ENCODE measurements around the gene ZDHHC9.

ZDHHC9 gene

GRCh38 chrX:129788527-129788926, 55.2 kb downstream of the ZDHHC9 start:
- CTCF ChIA-PET = interaction anchor here (0.9 kb wide), 1 partner anchor 46 kb away, joined by 3 read pairs; no protein-coding TSS in a partner anchor
- H3K36me3 ChIP-seq (ENCODE audit: control insufficient read depth in 4 of 4, insufficient read depth in 4 of 4, low read length in 3 of 4) = peaks cover 7 to 56% (median 30%) of the 10 kb centered on the region in 4 experiments
- no peak for DNase-seq
- POLR2A ChIA-PET = no interaction called here
- no peak overlapping the region for H3K27ac ChIP-seq (ENCODE audit: insufficient read depth in 1 of 2, low read depth in 1 of 2, low read length in 2 of 2, poor library complexity in 1 of 2, severe bottlenecking in 2 of 2)
- 86% methylated on average over 3 of the region's 6 CpGs for WGBS (ENCODE audit: insufficient coverage)
- no peaks in the 10 kb centered on the region for H3K27me3 ChIP-seq (replicated peaks in 2 of 5; ENCODE audit: control insufficient read depth in 4 of 5, insufficient read depth in 5 of 5, low read length in 4 of 5)
- H3K4me3 ChIP-seq (ENCODE audit: control insufficient read depth in 1 of 7, extremely low read depth in 1 of 7, insufficient read depth in 4 of 7, low read depth in 2 of 7, low read length in 6 of 7) = no peak overlapping the region
- peaks cover 3 to 39% (median 34%) of the 10 kb centered on the region in 4 experiments for H3K4me1 ChIP-seq (ENCODE audit: control extremely low read depth in 1 of 4, control insufficient read depth in 4 of 4, insufficient read depth in 4 of 4, low read length in 3 of 4)
- H3K9me3 ChIP-seq (ENCODE audit: control extremely low read depth in 1 of 5, control insufficient read depth in 4 of 5, insufficient read depth in 2 of 5, low read depth in 1 of 5, low read length in 4 of 5) = no peaks in the 10 kb centered on the region

DNA sequence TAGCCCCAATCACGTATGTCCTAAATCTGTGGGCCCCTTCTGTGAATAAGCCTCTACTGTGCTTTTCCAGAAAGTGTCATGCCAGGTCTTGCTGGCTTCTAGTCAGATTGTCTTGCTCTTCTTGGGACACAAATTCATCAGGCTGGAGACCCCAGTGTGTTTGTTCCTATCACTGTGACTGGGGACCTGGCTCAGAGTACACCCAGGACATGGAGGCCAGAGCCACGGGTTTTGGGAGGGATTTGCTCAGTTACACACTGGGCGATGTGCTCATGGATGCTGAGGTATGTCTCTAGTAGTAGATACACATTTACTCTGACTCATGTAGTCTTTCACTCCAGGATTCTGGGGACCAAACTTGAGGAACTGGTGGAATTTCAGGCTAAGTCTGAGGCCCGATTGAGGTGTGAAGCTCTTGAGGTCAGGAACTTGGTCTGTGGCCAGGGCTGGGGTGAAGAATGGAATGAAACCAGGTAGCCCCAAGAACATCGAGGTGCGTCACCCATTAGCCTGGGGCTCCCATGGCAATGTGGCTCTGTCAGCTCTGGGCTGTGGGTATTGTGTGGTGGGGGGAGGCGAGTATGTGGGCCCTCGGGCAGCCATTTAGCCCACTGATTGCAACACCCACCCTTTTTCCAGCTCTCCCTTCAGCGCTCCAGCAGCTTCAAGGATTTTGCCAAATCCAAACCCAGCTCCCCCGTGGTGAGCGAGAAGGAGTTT, 56.2 kb downstream of the ZDHHC9 start:
- DNase-seq = no peak
- Histone ChIP-seq H3K27me3 (replicated peaks in 2 of 5; ENCODE audit: control insufficient read depth in 4 of 5, insufficient read depth in 5 of 5, low read length in 4 of 5) (no peaks in the 10 kb centered on the region), H3K4me1 (ENCODE audit: control extremely low read depth in 1 of 4, control insufficient read depth in 4 of 4, insufficient read depth in 4 of 4, low read length in 3 of 4) (peaks cover 9 to 49% (median 45%) of the 10 kb centered on the region in 4 experiments), H3K4me3 (ENCODE audit: control insufficient read depth in 1 of 7, extremely low read depth in 1 of 7, insufficient read depth in 4 of 7, low read depth in 2 of 7, low read length in 6 of 7) (peak overlapping the region in 1 of 7 experiments; percentile 12), H3K36me3 (ENCODE audit: control insufficient read depth in 4 of 4, insufficient read depth in 4 of 4, low read length in 3 of 4) (peaks cover 2 to 57% (median 30%) of the 10 kb centered on the region in 4 experiments), H3K27ac (ENCODE audit: insufficient read depth in 1 of 2, low read depth in 1 of 2, low read length in 2 of 2, poor library complexity in 1 of 2, severe bottlenecking in 2 of 2) (peak overlapping the region in 1 of 2 experiments; percentile 58), H3K9me3 (ENCODE audit: control extremely low read depth in 1 of 5, control insufficient read depth in 4 of 5, insufficient read depth in 2 of 5, low read depth in 1 of 5, low read length in 4 of 5) (no peaks in the 10 kb centered on the region)
- WGBS (ENCODE audit: insufficient coverage) = 80% methylated on average over 5 of the region's 11 CpGs
- ChIA-PET POLR2A (interaction anchor here (0.9 kb wide), 1 partner anchor 15 kb away, joined by 3 read pairs; no protein-coding TSS in a partner anchor), CTCF (interaction anchor here (0.7 to 1.4 kb wide), 5 partner anchors 9 to 32 kb away, joined by 3 to 5 read pairs (median 3); no protein-coding TSS in a partner anchor)

- ChIA-PET POLR2A (interaction anchor here (0.9 kb wide), 1 partner anchor 14 kb away, joined by 3 read pairs; no protein-coding TSS in a partner anchor), CTCF (interaction anchor here (1.3 to 1.4 kb wide), 2 partner anchors 14 to 31 kb away, joined by 4 to 5 read pairs; no protein-coding TSS in a partner anchor)
- Histone ChIP-seq H3K4me3 (ENCODE audit: control insufficient read depth in 1 of 7, extremely low read depth in 1 of 7, insufficient read depth in 4 of 7, low read depth in 2 of 7, low read length in 6 of 7) (peak overlapping the region in 2 of 7 experiments; percentile 30 to 38), H3K9me3 (ENCODE audit: control extremely low read depth in 1 of 5, control insufficient read depth in 4 of 5, insufficient read depth in 2 of 5, low read depth in 1 of 5, low read length in 4 of 5) (no peaks in the 10 kb centered on the region), H3K27ac (ENCODE audit: insufficient read depth in 1 of 2, low read depth in 1 of 2, low read length in 2 of 2, poor library complexity in 1 of 2, severe bottlenecking in 2 of 2) (peak overlapping the region; percentile 25 to 70), H3K27me3 (replicated peaks in 2 of 5; ENCODE audit: control insufficient read depth in 4 of 5, insufficient read depth in 5 of 5, low read length in 4 of 5) (no peaks in the 10 kb centered on the region), H3K36me3 (ENCODE audit: control insufficient read depth in 4 of 4, insufficient read depth in 4 of 4, low read length in 3 of 4) (peaks cover 0 to 52% (median 25%) of the 10 kb centered on the region in 4 experiments), H3K4me1 (ENCODE audit: control extremely low read depth in 1 of 4, control insufficient read depth in 4 of 4, insufficient read depth in 4 of 4, low read length in 3 of 4) (peaks cover 13 to 61% (median 57%) of the 10 kb centered on the region in 4 experiments)
- peak; percentile 80 to 96 (median 93) for DNase-seq
- 0% methylated on average over 1 of the region's 3 CpGs for WGBS (ENCODE audit: insufficient coverage)
Observed at GRCh38 chrX:129786210-129786651, 57.5 kb downstream of the ZDHHC9 start.

DNA sequence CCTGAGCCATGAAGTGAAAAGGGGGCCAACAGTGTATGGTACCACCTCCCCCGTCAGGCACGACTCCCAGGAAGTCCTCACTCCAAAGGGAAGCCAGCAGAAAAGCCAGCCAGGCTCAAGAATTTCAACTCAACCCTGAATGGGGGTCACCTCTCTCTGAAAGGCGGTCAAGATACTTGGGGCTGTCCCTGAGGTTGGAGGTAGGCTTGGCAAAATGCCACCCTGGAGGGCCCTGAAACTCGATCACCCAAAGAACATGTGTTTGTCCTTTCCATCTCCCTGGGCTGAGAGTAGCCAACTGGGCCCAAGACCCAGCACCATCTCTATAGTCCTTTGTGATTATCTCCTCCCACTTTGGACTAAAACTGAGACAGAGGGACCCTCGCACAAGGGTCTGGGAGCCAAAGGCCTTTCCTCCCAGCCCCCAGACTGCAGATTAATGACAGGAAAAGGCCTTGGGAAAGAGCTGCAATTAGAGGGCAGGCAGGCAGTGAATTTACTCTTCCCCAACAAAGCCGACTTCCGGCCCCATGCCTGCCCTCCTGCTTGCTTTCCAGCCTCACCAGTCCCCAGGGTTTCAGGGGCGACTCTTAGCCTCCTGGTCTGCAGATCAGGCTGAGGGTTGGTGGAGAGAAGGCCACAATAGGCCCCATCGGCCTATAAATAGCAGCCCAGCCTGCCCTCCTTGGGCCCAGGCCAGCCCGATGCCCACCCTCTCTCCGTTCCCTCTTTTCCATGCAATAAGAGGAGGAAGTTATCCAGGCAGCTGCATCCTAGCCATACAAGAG, 58.3 kb downstream of the ZDHHC9 start:
- WGBS (ENCODE audit: insufficient coverage) = 49% methylated on average over 9 of the region's 11 CpGs
- CTCF ChIA-PET = interaction anchor here (2.8 to 5.3 kb wide), 2 partner anchors 9 to 13 kb away, joined by 14 to 29 read pairs; no protein-coding TSS in a partner anchor
- Histone ChIP-seq H3K9me3 (ENCODE audit: control extremely low read depth in 1 of 5, control insufficient read depth in 4 of 5, insufficient read depth in 2 of 5, low read depth in 1 of 5, low read length in 4 of 5) (no peaks in the 10 kb centered on the region), H3K27ac (ENCODE audit: insufficient read depth in 1 of 2, low read depth in 1 of 2, low read length in 2 of 2, poor library complexity in 1 of 2, severe bottlenecking in 2 of 2) (peak overlapping the region; percentile 25 to 70), H3K4me1 (ENCODE audit: control extremely low read depth in 1 of 4, control insufficient read depth in 4 of 4, insufficient read depth in 4 of 4, low read length in 3 of 4) (peaks cover 13 to 66% (median 57%) of the 10 kb centered on the region in 4 experiments), H3K27me3 (replicated peaks in 2 of 5; ENCODE audit: control insufficient read depth in 4 of 5, insufficient read depth in 5 of 5, low read length in 4 of 5) (no peaks in the 10 kb centered on the region), H3K36me3 (ENCODE audit: control insufficient read depth in 4 of 4, insufficient read depth in 4 of 4, low read length in 3 of 4) (peaks cover 0 to 44% (median 19%) of the 10 kb centered on the region in 4 experiments), H3K4me3 (ENCODE audit: control insufficient read depth in 1 of 7, extremely low read depth in 1 of 7, insufficient read depth in 4 of 7, low read depth in 2 of 7, low read length in 6 of 7) (peak overlapping the region in 2 of 7 experiments; percentile 30 to 38)
- POLR2A ChIA-PET = interaction anchor here (1.5 kb wide), 1 partner anchor 13 kb away, joined by 3 read pairs; no protein-coding TSS in a partner anchor
- peak in 2 of 3 donors; percentile 14 to 27 for DNase-seq

DNA sequence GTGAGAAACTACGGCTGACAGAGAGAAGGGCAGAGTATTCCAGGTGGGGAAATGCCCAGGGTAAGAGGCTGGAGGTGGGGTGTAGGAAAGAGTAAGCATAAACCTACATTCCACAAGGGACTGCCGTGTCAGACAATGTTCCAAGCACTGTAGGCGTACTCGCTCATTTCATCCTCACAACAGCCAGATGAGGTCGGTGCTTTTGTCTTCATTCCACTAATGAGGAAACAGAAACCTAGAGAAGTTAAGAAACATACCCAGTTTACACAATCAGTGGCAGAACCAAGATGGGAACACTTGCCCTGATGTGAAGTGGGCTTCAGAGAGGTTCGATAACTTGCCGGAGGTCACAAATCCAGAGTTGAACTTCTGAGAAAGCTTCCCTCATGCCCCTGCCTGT, 59.3 kb downstream of the ZDHHC9 start:
- ChIA-PET CTCF (interaction anchor here (2.8 to 5.3 kb wide), 2 partner anchors 10 to 12 kb away, joined by 14 to 29 read pairs; no protein-coding TSS in a partner anchor), POLR2A (interaction anchor here (1.5 kb wide), 1 partner anchor 12 kb away, joined by 3 read pairs; no protein-coding TSS in a partner anchor)
- Histone ChIP-seq H3K36me3 (ENCODE audit: control insufficient read depth in 4 of 4, insufficient read depth in 4 of 4, low read length in 3 of 4) (peaks cover 0 to 40% (median 16%) of the 10 kb centered on the region in 4 experiments), H3K9me3 (ENCODE audit: control extremely low read depth in 1 of 5, control insufficient read depth in 4 of 5, insufficient read depth in 2 of 5, low read depth in 1 of 5, low read length in 4 of 5) (no peaks in the 10 kb centered on the region), H3K4me3 (ENCODE audit: control insufficient read depth in 1 of 7, extremely low read depth in 1 of 7, insufficient read depth in 4 of 7, low read depth in 2 of 7, low read length in 6 of 7) (peak overlapping the region in 3 of 7 experiments; percentile 18 to 38 (median 23)), H3K27ac (ENCODE audit: insufficient read depth in 1 of 2, low read depth in 1 of 2, low read length in 2 of 2, poor library complexity in 1 of 2, severe bottlenecking in 2 of 2) (peak overlapping the region; percentile 26 to 69), H3K4me1 (ENCODE audit: control extremely low read depth in 1 of 4, control insufficient read depth in 4 of 4, insufficient read depth in 4 of 4, low read length in 3 of 4) (peaks cover 13 to 70% (median 61%) of the 10 kb centered on the region in 4 experiments), H3K27me3 (replicated peaks in 2 of 5; ENCODE audit: control insufficient read depth in 4 of 5, insufficient read depth in 5 of 5, low read length in 4 of 5) (no peaks in the 10 kb centered on the region)
- 82% methylated on average over 6 of the region's 7 CpGs for WGBS (ENCODE audit: insufficient coverage)
- no peak for DNase-seq

- peaks cover 21 to 81% (median 70%) of the 10 kb centered on the region in 4 experiments for H3K4me1 ChIP-seq (ENCODE audit: control extremely low read depth in 1 of 4, control insufficient read depth in 4 of 4, insufficient read depth in 4 of 4, low read length in 3 of 4)
Observed at GRCh38 chrX:129783291-129783713, 60.4 kb downstream of the ZDHHC9 start.

More at GRCh38 chrX:129783291-129783713, 60.4 kb downstream of the ZDHHC9 start:
- Histone ChIP-seq H3K27ac (ENCODE audit: insufficient read depth in 1 of 2, low read depth in 1 of 2, low read length in 2 of 2, poor library complexity in 1 of 2, severe bottlenecking in 2 of 2) (peak overlapping the region in 1 of 2 experiments; percentile 69), H3K36me3 (ENCODE audit: control insufficient read depth in 4 of 4, insufficient read depth in 4 of 4, low read length in 3 of 4) (peaks cover 0 to 37% (median 13%) of the 10 kb centered on the region in 4 experiments), H3K9me3 (ENCODE audit: control extremely low read depth in 1 of 5, control insufficient read depth in 4 of 5, insufficient read depth in 2 of 5, low read depth in 1 of 5, low read length in 4 of 5) (no peaks in the 10 kb centered on the region), H3K27me3 (replicated peaks in 2 of 5; ENCODE audit: control insufficient read depth in 4 of 5, insufficient read depth in 5 of 5, low read length in 4 of 5) (no peaks in the 10 kb centered on the region), H3K4me3 (ENCODE audit: control insufficient read depth in 1 of 7, extremely low read depth in 1 of 7, insufficient read depth in 4 of 7, low read depth in 2 of 7, low read length in 6 of 7) (peak overlapping the region in 4 of 7 experiments; percentile 1 to 65 (median 44))
- whole genome bisulfite sequencing (ENCODE audit: insufficient coverage) = 84% methylated on average over 10 of the region's 11 CpGs
- CTCF ChIA-PET = interaction anchor here (0.8 to 5.3 kb wide), 5 partner anchors 10 to 39 kb away, joined by 3 to 29 read pairs (median 7); no protein-coding TSS in a partner anchor
- POLR2A ChIA-PET = interaction anchor here (0.8 to 0.9 kb wide), 2 partner anchors 14 to 24 kb away, joined by 3 to 5 read pairs; no protein-coding TSS in a partner anchor
- no peak for DNase-seq

Measured in common myeloid progenitor, CD34-positive (primary cell).